K562 (cell line): ENCODE results near the gene RGS9. TPM values are rescaled to one million over a fixed set of nuclear protein-coding genes. Genes with fewer than 3 reads are reported as not detected.

Source experiments
- ARID3A ChIP-seq: IDR thresholded peaks from 2 replicates; pipeline ENCODE4 v1.6.1; 2012; ENCODE audit warnings: low read depth, low read length, improper control_type of control experiment, borderline replicate concordance
- BHLHE40 ChIP-seq: IDR thresholded peaks from 2 replicates; pipeline ENCODE4 v1.6.1; 2011; ENCODE audit warnings: low read length, improper control_type of control experiment
- CREB1 ChIP-seq, 2 experiments: sonication (generic) in 1 of 2; formaldehyde crosslinking in 1 of 2; IDR thresholded peaks; 2 replicates each; pipeline versions ENCODE4 v1.6.1 to v1.8.0; 2012 to 2022; ENCODE audit warnings: inconsistent platforms in 1 of 2, mild to moderate bottlenecking in 1 of 2, missing genetic modification reagents in 1 of 2, moderate library complexity in 1 of 2
- DLX4 ChIP-seq: fragments of 250-450 bp; sonication (Bioruptor Pico); IDR thresholded peaks from 2 replicates; pipeline ENCODE4 v1.6.1; 2021; ENCODE audit warnings: mild to moderate bottlenecking
- ELK3 ChIP-seq: fragments of 450-650 bp; formaldehyde crosslinking; IDR thresholded peaks from 2 replicates; pipeline ENCODE4 v1.4.0; 2020; ENCODE audit warnings: mild to moderate bottlenecking
- HMGN3 ChIP-seq: IDR thresholded peaks from 2 replicates; pipeline ENCODE4 v1.6.1; 2011; ENCODE audit warnings: borderline replicate concordance, low read depth, mild to moderate bottlenecking, mixed read lengths, low read length; ENCODE audit not compliant: insufficient read length; ENCODE audit errors: extremely low read depth
- KAT7 ChIP-seq: sonication (generic); formaldehyde crosslinking; IDR thresholded peaks from 2 replicates; pipeline ENCODE4 v1.8.0; 2022; ENCODE audit warnings: missing genetic modification reagents, mild to moderate bottlenecking, borderline replicate concordance
- POLR2A ChIP-seq: fragments of 450-650 bp; conservative IDR thresholded peaks from 2 replicates; pipeline ENCODE4 v1.6.1; 2016
- PTTG1 ChIP-seq: fragments of 450-650 bp; IDR thresholded peaks from 2 replicates; pipeline ENCODE4 v1.6.1; 2016; ENCODE audit warnings: low read depth, mild to moderate bottlenecking, missing genetic modification characterization, missing compliant biosample characterization
- TRIM25 ChIP-seq: fragments of 450-650 bp; IDR thresholded peaks from 2 replicates; pipeline ENCODE4 v1.7.0; 2016; ENCODE audit warnings: borderline replicate concordance
- USF2 ChIP-seq: sonication (generic); formaldehyde crosslinking; IDR thresholded peaks from 2 replicates; pipeline ENCODE4 v1.5.0; 2020; ENCODE audit warnings: missing genetic modification reagents
- YY1 ChIP-seq, 3 experiments: IDR thresholded peaks; 2 replicates each; pipeline ENCODE4 v1.6.1; 2011; ENCODE audit warnings: low read length in 2 of 3, mild to moderate bottlenecking in 2 of 3, moderate library complexity in 2 of 3, borderline replicate concordance in 1 of 3, control low read depth in 1 of 3, low read depth in 1 of 3; ENCODE audit not compliant: insufficient read depth in 3 of 3, insufficient replicate concordance in 2 of 3, control insufficient read depth in 1 of 3, insufficient read length in 1 of 3; ENCODE audit errors: extremely low read depth in 1 of 3
- ZBTB43 ChIP-seq: sonication (generic); formaldehyde crosslinking; IDR thresholded peaks from 2 replicates; pipeline ENCODE4 v1.8.0; 2023; ENCODE audit warnings: mild to moderate bottlenecking, missing genetic modification reagents
- ZKSCAN8 ChIP-seq: fragments of 200-800 bp; sonication (Bioruptor generic); IDR thresholded peaks from 2 replicates; pipeline ENCODE4 v1.6.1; 2016; ENCODE audit warnings: missing genetic modification characterization, missing compliant biosample characterization
- ZNF512 ChIP-seq: IDR thresholded peaks from 2 replicates; pipeline ENCODE4 v1.6.1; 2016; ENCODE audit warnings: missing genetic modification characterization, missing compliant biosample characterization
- ZNF584 ChIP-seq: fragments of 200-800 bp; sonication (Bioruptor generic); IDR thresholded peaks from 2 replicates; pipeline ENCODE4 v1.6.1; 2016; ENCODE audit warnings: low read depth, mild to moderate bottlenecking, missing genetic modification characterization, missing compliant biosample characterization
- ZNF699 ChIP-seq: fragments of 250-450 bp; sonication (Bioruptor Pico); IDR thresholded peaks from 2 replicates; pipeline ENCODE4 v1.8.0; 2021; ENCODE audit warnings: mild to moderate bottlenecking, moderate library complexity; ENCODE audit not compliant: insufficient replicate concordance
- polyA plus RNA-seq, 8 experiments: library from polyadenylated mRNA; depleted of rRNA in 4 of 8; stranded (reverse) in 5 of 8; unstranded in 3 of 8; fragments of >200 nt; fragmentation: Nextera tagmentation in 2 of 8; fragmentation: Illumina TruSeq in 1 of 8; extraction: Ambion mirVana in 2 of 8; extraction: Trizol in 1 of 8; gene quantifications; 2 replicates each; pipeline versions ENCODE4 v1.2.1 to v1.2.3, GENCODE V29; 2011 to 2014; ENCODE audit warnings: inconsistent platforms in 1 of 8, missing spikeins in 1 of 8
- total RNA-seq, 7 experiments: library from RNA; depleted of rRNA in 6 of 7; stranded (reverse); fragments of >200 nt in 6 of 7; fragmentation: Illumina TruSeq in 2 of 7; extraction: Trizol in 2 of 7; gene quantifications; 2 replicates each; pipeline versions ENCODE4 v1.2.1 to v1.2.3, GENCODE V29; 2011 to 2021; ENCODE audit warnings: low replicate concordance in 1 of 7

RGS9 gene
- total and polyA plus RNA-seq, 9 of the 15 experiments (the other 6 are each of a cell fraction or from before 2014, with no cell fraction given), result 0.18 to 1.4 (median 0.55) TPM

- no peak for TF ChIP-seq ZNF584 (CRISPR knock-in tag)
- no peak for TF ChIP-seq ZNF699 (CRISPR knock-in tag)
- TF ChIP-seq DLX4 (CRISPR knock-in tag), result no peak
- no peak for TF ChIP-seq ZBTB43 (CRISPR knock-in tag)
- TF ChIP-seq ARID3A, result no peak
- TF ChIP-seq KAT7 (CRISPR knock-in tag), result no peak
- no peak for TF ChIP-seq YY1 (IDR thresholded peaks at IDR 0.05; ENCODE audit: borderline replicate concordance in 1 of 3, control insufficient read depth in 1 of 3, extremely low read depth in 1 of 3, insufficient read depth in 3 of 3, insufficient read length in 1 of 3, insufficient replicate concordance in 2 of 3, low read depth in 1 of 3, low read length in 2 of 3)
- no peak for TF ChIP-seq TRIM25
- TF ChIP-seq USF2 (CRISPR knock-in tag), result no peak
- TF ChIP-seq POLR2A, result no peak
- TF ChIP-seq ELK3, result no peak
- no peak for TF ChIP-seq BHLHE40
- TF ChIP-seq PTTG1 (tag), result no peak
- TF ChIP-seq ZKSCAN8 (CRISPR knock-in tag), result no peak
- no peak for TF ChIP-seq ZNF512 (tag)
- TF ChIP-seq HMGN3, result no peak
- TF ChIP-seq CREB1 (IDR thresholded peaks at IDR 0.05), result no peak
- TF ChIP-seq CREB1 (CRISPR knock-in tag; IDR thresholded peaks at IDR 0.05), result peak; percentile 22; the same call in 1 of the 2 replicates
Measured at GRCh38 chr17:65163990-65164495, 26.9 kb downstream of the RGS9 start (continued).
